ENCODE results near the gene BLOC1S4. TPM values are rescaled to one million over a fixed set of nuclear protein-coding genes. Genes with fewer than 3 reads are reported as not detected.

The BLOC1S4 gene
- total RNA-seq, 1 experiment from 2014 or later = 14.9 TPM

DNA sequence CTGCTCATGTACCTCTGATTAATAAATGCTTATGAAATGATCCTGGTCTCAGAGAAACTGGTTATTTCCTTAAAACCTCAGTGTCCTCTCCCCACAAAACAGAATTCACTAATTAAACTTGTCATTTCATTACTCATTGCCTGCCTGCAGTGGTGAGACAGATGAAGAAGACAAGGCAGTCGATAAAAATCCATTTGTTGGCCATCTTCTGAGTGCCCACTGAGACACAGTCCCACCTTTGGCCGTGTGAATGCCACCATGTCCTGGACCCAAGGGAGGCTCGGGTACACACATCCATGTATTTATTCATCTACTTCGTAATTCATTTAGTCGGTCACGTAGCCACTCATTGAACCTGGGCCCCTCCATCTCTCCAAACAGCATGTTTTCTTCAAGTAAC, 18.8 kb upstream of the BLOC1S4 start:
- no peak overlapping the region for H3K18ac ChIP-seq (ENCODE audit: insufficient read length, low read depth, low read length)
- TF ChIP-seq, protein P1, sequence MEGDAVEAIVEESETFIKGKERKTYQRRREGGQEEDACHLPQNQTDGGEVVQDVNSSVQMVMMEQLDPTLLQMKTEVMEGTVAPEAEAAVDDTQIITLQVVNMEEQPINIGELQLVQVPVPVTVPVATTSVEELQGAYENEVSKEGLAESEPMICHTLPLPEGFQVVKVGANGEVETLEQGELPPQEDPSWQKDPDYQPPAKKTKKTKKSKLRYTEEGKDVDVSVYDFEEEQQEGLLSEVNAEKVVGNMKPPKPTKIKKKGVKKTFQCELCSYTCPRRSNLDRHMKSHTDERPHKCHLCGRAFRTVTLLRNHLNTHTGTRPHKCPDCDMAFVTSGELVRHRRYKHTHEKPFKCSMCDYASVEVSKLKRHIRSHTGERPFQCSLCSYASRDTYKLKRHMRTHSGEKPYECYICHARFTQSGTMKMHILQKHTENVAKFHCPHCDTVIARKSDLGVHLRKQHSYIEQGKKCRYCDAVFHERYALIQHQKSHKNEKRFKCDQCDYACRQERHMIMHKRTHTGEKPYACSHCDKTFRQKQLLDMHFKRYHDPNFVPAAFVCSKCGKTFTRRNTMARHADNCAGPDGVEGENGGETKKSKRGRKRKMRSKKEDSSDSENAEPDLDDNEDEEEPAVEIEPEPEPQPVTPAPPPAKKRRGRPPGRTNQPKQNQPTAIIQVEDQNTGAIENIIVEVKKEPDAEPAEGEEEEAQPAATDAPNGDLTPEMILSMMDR (conservative IDR thresholded peaks at IDR 0.05) = no peak
- no peak overlapping the region for H2BK12ac ChIP-seq (ENCODE audit: insufficient read length, low read depth, low read length)
- no peaks in the 10 kb centered on the region for H3K27me3 Mint-ChIP-seq (ENCODE audit: low read depth)
- no peak overlapping the region for H2BK20ac ChIP-seq (ENCODE audit: low read depth, low read length, poor library complexity, severe bottlenecking)
- no peak for DNase-seq
- H4K91ac ChIP-seq (ENCODE audit: insufficient read length, low read depth, low read length) = no peak overlapping the region
- no peak overlapping the region for H3K23ac ChIP-seq (ENCODE audit: insufficient read length, low read depth, low read length)
- H3K36me3 Mint-ChIP-seq (ENCODE audit: insufficient read depth in 1 of 3, low read depth in 3 of 3) = peaks cover 0 to 10% (median 8%) of the 10 kb centered on the region in 3 experiments; a peak in 5 of 7 replicates
- H3K79me2 ChIP-seq (ENCODE audit: insufficient read depth, low read length) = no peaks in the 10 kb centered on the region
- H3K4me1 Mint-ChIP-seq = peaks cover 0 to 12% of the 10 kb centered on the region in 2 experiments; a peak in 2 of 4 replicates
- H3K4me1 ChIP-seq (ENCODE audit: insufficient read depth, low read length) = no peaks in the 10 kb centered on the region
- H3K4me2 ChIP-seq (ENCODE audit: insufficient read depth, insufficient read length, low read length) = no peak overlapping the region
- H2AK5ac ChIP-seq (ENCODE audit: insufficient read length, low read length) = no peak overlapping the region
- H2BK5ac ChIP-seq (ENCODE audit: insufficient read length, low read length) = no peak overlapping the region
- H3K9ac ChIP-seq (ENCODE audit: extremely low read depth, insufficient read length, low read length) = no peak overlapping the region
- H3K27ac ChIP-seq (ENCODE audit: insufficient read length, low read depth, low read length) = no peak overlapping the region
- WGBS (ENCODE audit: extremely low coverage, insufficient read length, low lambda C conversion rate) = no CpG with 5 or more reads among the region's 6 CpGs
- H4K20me1 ChIP-seq (ENCODE audit: control insufficient read depth, insufficient read depth, insufficient read length) = no peaks in the 10 kb centered on the region
- H2BK15ac ChIP-seq (ENCODE audit: low read depth, low read length) = no peak overlapping the region
- H3K9me3 ChIP-seq (ENCODE audit: control insufficient read depth, low read depth, low read length) = no peaks in the 10 kb centered on the region
- no peaks in the 10 kb centered on the region for H3K9me3 Mint-ChIP-seq
- no peak overlapping the region for H4K8ac ChIP-seq (replicated peaks; ENCODE audit: insufficient read length, low read depth, low read length)
- H3K56ac ChIP-seq (ENCODE audit: insufficient read length, low read depth, low read length) = no peak overlapping the region
- H3K14ac ChIP-seq (ENCODE audit: insufficient read depth, low read length) = no peak overlapping the region
- no peak overlapping the region for H4K5ac ChIP-seq (ENCODE audit: insufficient read length, low read depth, low read length)
- no peaks in the 10 kb centered on the region for H3K27me3 ChIP-seq (ENCODE audit: insufficient read depth, low read length)
- no peak overlapping the region for H3K4me3 Mint-ChIP-seq
- no peak overlapping the region for H2AFZ ChIP-seq (ENCODE audit: low read length)
- H3T11ph ChIP-seq (ENCODE audit: low read length) = no peak overlapping the region
- H3K79me1 ChIP-seq (ENCODE audit: insufficient read depth, low read depth, low read length, poor library complexity, severe bottlenecking) = no peaks in the 10 kb centered on the region
- H3K23me2 ChIP-seq (ENCODE audit: insufficient read length, low read depth, low read length, poor library complexity, severe bottlenecking) = no peaks in the 10 kb centered on the region
- H3K27ac Mint-ChIP-seq = no peak overlapping the region; a peak in 1 of 7 replicates
- no peak overlapping the region for H3K4ac ChIP-seq (ENCODE audit: low read depth, low read length)
- H2BK120ac ChIP-seq (ENCODE audit: low read depth, low read length, poor library complexity, severe bottlenecking) = no peak overlapping the region
